ENCODE results near the gene CRACR2B. TPM values are rescaled to one million over a fixed set of nuclear protein-coding genes. Genes with fewer than 3 reads are reported as not detected.
A peak's percentile ranks its signal among the peaks of the same experiment; 100 is the strongest.

The CRACR2B gene
- polyA plus RNA-seq, 3 donors, result 1.0 to 11.0 (median 1.4) TPM

GRCh38 chr11:788953-789940 lies 38.5 kb upstream of the CRACR2B start:
- H2AFZ ChIP-seq (ENCODE audit: insufficient read depth, low read depth, low read length, poor library complexity, severe bottlenecking), result no peak overlapping the region
- DNase-seq, result no peak
- H3K27ac ChIP-seq (ENCODE audit: low read depth in 1 of 2, low read length in 2 of 2), result no peak overlapping the region
- H3K36me3 ChIP-seq (replicated peaks in 1 of 2; ENCODE audit: control insufficient read depth in 1 of 2, insufficient read depth in 2 of 2, low read length in 2 of 2), result peaks cover 5 to 9% of the 10 kb centered on the region in 2 donors
- H3K4me1 Mint-ChIP-seq, result no peaks in the 10 kb centered on the region
- peak overlapping the region in 1 of 7 donors; percentile 20 for H3K27ac Mint-ChIP-seq
- no peak for TF ChIP-seq CTCF (IDR thresholded peaks at IDR 0.05)
- peaks cover 0 to 2% (median 0%) of the 10 kb centered on the region in 7 donors for H3K9me3 Mint-ChIP-seq
- H3K79me2 ChIP-seq (ENCODE audit: insufficient read depth, low read length), result no peaks in the 10 kb centered on the region
- H3K9me3 ChIP-seq (replicated peaks in 1 of 2; ENCODE audit: control insufficient read depth in 1 of 2, insufficient read depth in 1 of 2, low read length in 2 of 2), result no peaks in the 10 kb centered on the region
- peak overlapping the region in 1 of 2 donors; percentile 51 for H3K4me3 Mint-ChIP-seq
- no peak overlapping the region for H3K4me3 ChIP-seq (replicated peaks in 1 of 3; ENCODE audit: low read depth in 2 of 3, low read length in 3 of 3)
- peaks cover 12 to 22% of the 10 kb centered on the region in 2 donors for H3K36me3 Mint-ChIP-seq
- H3K4me2 ChIP-seq (replicated peaks; ENCODE audit: extremely low read depth, low read length, poor library complexity, severe bottlenecking), result no peak overlapping the region
- peaks cover 12% of the 10 kb centered on the region for H4K20me1 ChIP-seq (ENCODE audit: insufficient read depth, low read length)
- intact Hi-C loops (cut with micrococcal nuclease), result no loop called here
- H3K27me3 ChIP-seq (ENCODE audit: control insufficient read depth in 2 of 2, insufficient read depth in 2 of 2, low read length in 2 of 2), result peaks cover 4 to 28% of the 10 kb centered on the region in 2 donors
- no peaks in the 10 kb centered on the region for H3K4me1 ChIP-seq (ENCODE audit: control insufficient read depth in 1 of 2, insufficient read depth in 2 of 2, low read length in 2 of 2)
- H3K9ac ChIP-seq (ENCODE audit: insufficient read depth, low read length, poor library complexity, severe bottlenecking), result no peak overlapping the region
- peaks cover 15 to 37% (median 20%) of the 10 kb centered on the region in 3 donors for H3K27me3 Mint-ChIP-seq (ENCODE audit: low read depth in 3 of 3)
- WGBS (ENCODE audit: insufficient coverage), result 53% methylated on average over 24 of the region's 31 CpGs

GRCh38 chr11:789943-790342 lies 37.8 kb upstream of the CRACR2B start, which contains the start of gene CEND1:
TSS of gene CEND1 (minus strand) at chr11:790090. CDS start at chr11:788576, 1,514 bp downstream.
- Mint-ChIP-seq H3K4me1 (no peaks in the 10 kb centered on the region), H3K27me3 (ENCODE audit: low read depth in 3 of 3) (peaks cover 15 to 37% (median 20%) of the 10 kb centered on the region in 3 donors), H3K9me3 (peaks cover 0 to 2% (median 0%) of the 10 kb centered on the region in 7 donors), H3K36me3 (peaks cover 17 to 20% of the 10 kb centered on the region in 2 donors), H3K27ac (no peak within 1 kb of the TSS), H3K4me3 (peak within 1 kb of the TSS; percentile 37 to 46)
- no peaks in the 10 kb centered on the region for H3K79me2 ChIP-seq (ENCODE audit: insufficient read depth, low read length)
- DNase-seq, result no peak
- no peak within 1 kb of the TSS for H3K27ac ChIP-seq (ENCODE audit: low read depth in 1 of 2, low read length in 2 of 2)
- peaks cover 5 to 9% of the 10 kb centered on the region in 2 donors for H3K36me3 ChIP-seq (replicated peaks in 1 of 2; ENCODE audit: control insufficient read depth in 1 of 2, insufficient read depth in 2 of 2, low read length in 2 of 2)
- H3K9ac ChIP-seq (ENCODE audit: insufficient read depth, low read length, poor library complexity, severe bottlenecking), result no peak within 1 kb of the TSS
- H3K4me1 ChIP-seq (ENCODE audit: control insufficient read depth in 1 of 2, insufficient read depth in 2 of 2, low read length in 2 of 2), result no peaks in the 10 kb centered on the region
- intact Hi-C loops (cut with micrococcal nuclease), result no loop called here
- H4K20me1 ChIP-seq (ENCODE audit: insufficient read depth, low read length), result peaks cover 12% of the 10 kb centered on the region
- WGBS (ENCODE audit: insufficient coverage), result 3% methylated on average over 22 of the region's 44 CpGs
- H3K27me3 ChIP-seq (ENCODE audit: control insufficient read depth in 2 of 2, insufficient read depth in 2 of 2, low read length in 2 of 2), result peaks cover 4 to 28% of the 10 kb centered on the region in 2 donors
- no peaks in the 10 kb centered on the region for H3K9me3 ChIP-seq (replicated peaks in 1 of 2; ENCODE audit: control insufficient read depth in 1 of 2, insufficient read depth in 1 of 2, low read length in 2 of 2)
- H3K4me3 ChIP-seq (replicated peaks in 1 of 3; ENCODE audit: low read depth in 2 of 3, low read length in 3 of 3), result no peak within 1 kb of the TSS
- no peak for TF ChIP-seq CTCF (IDR thresholded peaks at IDR 0.05)
- no peak within 1 kb of the TSS for H3K4me2 ChIP-seq (replicated peaks; ENCODE audit: extremely low read depth, low read length, poor library complexity, severe bottlenecking)
- no peak within 1 kb of the TSS for H2AFZ ChIP-seq (ENCODE audit: insufficient read depth, low read depth, low read length, poor library complexity, severe bottlenecking)
